HG02588 (cell line): ENCODE data around the gene HMGCLL1.

ENCODE experiments used
- ATAC-seq: cut with Tn5 transposase; IDR thresholded peaks from one replicate; pipeline ENCODE4 v1.9.1; 2021; ENCODE audit warnings: mild to moderate bottlenecking, moderate library complexity; ENCODE audit not compliant: unreplicated experiment

HMGCLL1 gene

DNA sequence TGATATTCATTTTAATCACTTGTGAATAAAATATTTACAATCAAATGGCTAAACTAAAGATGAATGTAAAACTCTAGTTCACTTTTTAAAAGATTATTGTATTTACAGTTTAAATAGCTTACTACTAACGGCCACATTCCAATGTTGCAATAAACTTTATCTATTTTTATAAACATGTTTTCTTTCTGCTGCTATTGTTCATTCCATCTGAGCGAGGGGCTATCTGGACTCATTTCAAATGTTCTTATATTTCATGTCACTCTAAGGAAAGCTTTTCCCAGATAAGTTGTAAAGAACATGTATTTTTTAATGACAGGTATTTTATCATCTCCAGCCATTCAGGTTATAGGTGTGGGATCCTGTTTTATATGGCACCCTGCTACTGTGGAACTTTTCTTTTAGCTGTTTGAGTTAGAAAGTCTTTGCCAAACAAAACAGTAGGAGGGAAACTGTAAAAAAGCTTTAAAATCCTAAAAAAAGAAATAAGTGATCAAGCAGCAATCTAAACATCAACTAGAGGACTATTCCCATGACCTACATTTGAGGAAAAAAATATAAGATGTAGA, 42.5 kb downstream of the HMGCLL1 start:
- ATAC-seq = no peak

DNA sequence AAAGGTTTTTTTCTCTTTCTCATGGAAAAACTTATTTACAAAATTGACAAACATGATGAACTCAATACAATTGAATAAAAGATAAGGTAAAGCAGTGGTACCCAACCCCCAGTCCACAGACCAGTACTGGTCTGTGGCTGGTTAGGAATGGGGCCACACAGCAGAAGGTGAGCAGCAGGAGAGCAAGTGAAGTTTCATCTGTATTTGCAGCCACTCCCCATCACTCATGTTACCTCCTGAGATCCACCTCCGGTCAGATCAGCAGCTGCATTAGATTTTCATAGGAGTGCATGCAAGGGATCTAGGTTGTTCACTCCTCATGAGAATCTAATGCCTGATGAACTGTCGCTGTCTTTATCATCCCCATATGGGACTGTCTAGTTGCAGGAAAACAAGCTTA, 47.5 kb downstream of the HMGCLL1 start:
- no peak for ATAC-seq

DNA sequence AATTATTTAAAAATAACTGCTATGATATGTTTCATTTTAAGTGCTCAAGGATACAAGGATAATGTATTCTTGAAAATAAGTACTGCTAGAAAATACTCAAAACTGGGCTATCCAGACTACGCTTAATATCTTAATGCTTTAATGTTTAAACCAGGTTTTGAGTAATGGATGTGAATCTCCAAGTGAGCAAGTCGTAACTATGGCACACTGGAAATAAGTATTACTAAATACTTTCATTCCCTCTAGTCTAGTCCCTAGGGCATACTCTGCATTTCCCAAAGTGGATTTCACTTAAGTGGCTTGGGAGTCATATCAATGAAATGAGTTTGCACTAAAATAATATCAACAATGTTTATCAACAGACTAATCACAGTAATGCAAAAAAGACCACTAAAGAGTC, 48.1 kb downstream of the HMGCLL1 start:
- ATAC-seq = no peak

DNA sequence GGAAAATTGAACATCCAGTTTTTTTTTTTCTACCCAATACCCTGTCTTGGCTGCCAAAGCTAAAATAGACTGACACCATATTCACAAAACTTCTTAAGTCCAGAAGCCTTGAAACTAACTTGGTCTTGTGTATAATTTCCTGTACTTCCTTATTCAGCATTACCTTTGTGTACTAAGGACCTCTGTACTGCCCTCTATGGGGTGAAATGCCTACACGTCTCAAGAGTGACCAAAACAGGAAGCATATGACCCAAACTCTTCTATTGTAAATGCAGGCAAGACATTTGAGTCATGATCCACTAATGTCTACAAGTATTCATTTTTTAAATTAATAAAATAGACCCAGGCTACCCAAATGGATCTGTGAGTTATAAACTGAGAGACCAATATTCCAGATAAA, 50.4 kb downstream of the HMGCLL1 start:
- ATAC-seq = no peak

DNA sequence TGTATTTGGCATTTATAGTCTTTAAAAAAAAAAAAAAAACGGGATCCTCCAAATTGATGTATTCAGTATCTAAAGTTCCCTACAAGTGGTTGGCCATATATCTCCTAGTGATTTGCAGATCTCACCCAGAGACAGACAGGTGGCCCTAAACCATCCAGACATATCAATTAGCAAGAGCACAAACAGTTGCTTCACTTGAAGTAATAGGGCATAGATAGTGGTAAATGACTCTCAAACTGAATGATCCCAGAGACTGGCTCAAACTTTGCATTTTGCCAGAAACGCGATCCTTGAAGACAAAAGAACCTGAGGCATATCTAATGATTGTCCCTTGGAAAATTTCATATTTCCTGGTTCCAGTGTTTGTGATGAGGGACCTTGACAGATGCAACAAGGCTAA, 54.6 kb downstream of the HMGCLL1 start:
- no peak for ATAC-seq

DNA sequence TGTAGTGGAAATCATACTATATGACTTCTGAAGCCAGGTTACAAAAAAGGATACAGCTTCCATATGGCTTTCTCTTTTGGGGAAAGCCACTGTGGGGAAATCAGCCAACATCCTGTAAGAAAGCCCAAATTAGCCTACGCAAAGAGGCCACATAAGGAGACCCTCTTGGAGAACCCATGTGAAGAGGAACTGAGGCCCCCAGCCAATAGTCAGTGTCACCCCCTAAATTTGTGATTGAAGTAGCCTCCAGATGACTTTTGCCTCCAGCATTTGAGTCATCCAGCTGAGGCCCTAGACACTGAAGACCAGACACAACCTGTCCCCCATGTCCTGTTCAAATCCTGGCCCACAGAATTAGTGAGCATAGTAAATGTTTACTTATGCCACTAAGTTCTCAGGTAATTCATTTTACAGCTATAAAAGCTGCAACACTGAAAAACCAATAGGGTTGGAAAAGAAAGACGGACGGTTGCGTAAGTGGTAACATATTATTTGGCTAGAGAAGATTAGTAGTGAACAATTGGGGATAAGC, 60.4 kb downstream of the HMGCLL1 start:
- no peak for ATAC-seq

DNA sequence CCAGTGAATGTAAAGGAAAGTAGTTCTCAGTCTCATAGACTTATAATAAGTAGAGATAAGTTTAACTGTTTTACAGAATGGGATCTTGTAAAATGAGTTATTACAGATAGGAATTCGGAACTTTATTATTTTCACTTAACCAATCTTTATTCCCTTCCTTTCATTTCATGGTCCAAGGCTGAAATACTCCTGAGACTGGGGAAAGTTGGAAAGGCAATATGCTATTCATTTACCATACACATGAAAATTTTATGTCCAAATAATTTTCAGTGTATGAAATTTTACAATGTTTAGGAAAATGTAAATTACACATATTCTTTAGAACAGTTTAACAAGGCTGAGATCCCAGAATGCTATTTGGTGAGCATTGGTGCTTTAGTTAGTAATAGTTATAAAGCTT, 62.3 kb downstream of the HMGCLL1 start:
- ATAC-seq = no peak

DNA sequence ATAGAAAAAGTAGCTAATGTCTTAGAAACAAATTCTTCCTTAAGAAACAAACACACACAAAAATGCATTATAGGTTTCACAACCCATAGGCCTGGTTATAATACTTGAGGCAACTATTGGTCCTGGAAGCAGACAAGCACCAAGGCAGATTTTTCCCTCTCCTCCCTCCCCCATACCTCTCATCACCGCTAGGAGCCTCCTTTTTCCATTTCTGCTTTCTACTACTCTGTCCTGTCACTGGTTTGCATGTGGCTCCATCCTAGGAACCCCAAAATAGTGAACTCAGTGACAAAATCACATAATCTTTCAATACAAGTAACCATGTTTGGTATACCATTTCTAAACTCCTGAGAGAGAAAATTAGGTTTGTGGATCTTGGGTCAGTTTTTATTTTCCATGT, 66.1 kb downstream of the HMGCLL1 start:
- ATAC-seq = no peak

DNA sequence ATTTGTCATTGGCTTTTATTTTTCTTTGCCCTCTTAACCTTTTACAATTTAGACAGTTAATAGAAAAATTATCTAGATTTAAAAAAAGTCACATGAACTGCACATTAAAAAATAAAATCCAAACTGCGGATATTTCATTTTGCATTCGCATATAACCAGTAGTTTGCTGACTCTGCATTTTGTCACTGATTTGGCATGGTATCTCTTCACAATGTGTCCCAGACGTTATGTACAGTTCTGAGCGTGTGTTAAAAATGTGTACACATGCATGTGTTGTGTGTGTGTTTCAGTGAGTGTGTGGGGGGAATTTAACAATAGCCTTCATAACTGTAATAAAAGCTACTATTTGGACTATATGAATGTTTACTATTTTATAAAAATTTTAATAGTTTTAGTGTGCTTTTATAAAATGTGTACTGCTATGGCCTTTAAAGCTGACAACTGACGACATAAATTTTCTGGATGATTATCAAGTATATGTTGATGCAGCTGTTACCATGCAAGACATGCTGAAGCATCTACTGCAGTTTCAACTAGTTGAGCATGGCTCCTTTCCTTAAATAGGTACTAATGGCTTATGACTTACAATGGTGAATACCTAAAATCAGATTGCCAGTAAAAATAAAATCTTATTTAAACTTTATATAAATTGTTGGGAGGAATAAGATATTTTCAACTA, 67.7 kb downstream of the HMGCLL1 start:
- ATAC-seq = no peak

DNA sequence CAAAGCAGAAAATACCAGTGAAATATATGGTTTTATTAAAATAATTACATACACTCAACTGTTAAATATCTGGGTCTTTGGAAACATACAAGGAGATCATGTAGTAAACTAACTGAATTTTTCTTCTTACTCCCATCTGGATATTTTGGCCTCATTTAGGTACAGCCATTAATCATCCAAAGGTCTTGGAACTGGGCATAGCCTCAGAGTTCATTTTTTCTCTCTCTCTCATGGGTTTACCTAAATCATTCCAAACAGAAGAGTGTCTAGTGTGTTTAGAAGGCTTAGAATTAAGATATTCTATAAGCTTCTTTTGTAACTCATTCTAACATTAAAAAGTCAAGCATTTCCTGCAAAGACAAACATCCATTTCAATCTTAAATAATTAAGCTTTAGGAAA, 79.4 kb downstream of the HMGCLL1 start:
- ATAC-seq = no peak

DNA sequence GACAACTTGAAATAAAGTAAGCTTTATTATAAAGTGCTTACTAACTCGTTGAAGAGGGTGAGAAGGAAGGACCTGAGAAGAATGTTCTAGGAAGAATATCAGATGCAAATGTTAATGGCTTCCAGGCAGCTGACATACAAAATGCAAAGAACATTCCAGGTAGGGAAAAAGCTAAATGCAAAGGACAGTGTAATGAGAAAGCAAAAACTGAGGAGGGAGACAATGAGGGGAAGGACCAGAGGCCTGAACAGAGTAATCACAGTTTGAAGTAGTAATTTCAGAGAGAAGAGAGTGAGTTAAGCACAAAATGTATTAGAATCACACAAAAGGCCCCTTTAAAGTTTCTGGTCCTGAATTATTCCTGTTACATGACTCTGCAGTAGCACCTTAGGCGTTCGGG, 81.3 kb downstream of the HMGCLL1 start:
- no peak for ATAC-seq

DNA sequence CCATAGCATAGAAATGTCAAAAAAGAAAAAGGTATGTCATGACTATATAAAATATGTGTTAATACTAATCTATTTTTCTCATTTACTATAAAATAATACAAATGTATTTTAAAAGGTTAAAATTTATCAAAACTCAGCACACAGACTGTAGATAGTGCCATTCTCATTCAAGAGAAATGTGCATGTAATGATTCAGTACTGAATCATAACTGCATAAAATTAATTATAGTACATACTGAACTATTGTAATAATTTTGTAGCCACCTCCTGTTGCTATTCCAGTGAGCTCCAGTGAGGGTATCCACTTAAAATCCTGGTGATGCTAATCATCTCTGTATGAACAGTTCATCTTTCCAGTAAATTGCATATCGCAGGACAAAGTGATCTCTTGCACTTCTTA, 82.8 kb downstream of the HMGCLL1 start:
- no peak for ATAC-seq

DNA sequence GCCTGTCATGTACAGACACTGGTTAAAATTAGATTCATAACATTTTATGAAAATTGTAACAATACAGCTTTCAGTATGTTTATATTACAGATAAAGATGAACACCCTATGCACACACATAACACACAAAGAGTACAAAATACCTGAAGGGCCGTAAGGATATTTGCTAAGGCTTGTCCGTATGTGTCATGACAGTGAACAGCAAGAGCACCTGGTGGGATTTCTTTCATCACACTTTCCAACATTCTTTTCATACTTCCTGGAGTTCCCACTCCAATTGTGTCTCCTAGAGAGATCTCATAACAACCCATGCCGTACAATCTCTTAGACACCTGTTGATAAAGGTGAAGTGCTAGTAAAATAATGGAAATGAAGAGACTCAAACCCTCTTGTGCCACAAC, 83.7 kb downstream of the HMGCLL1 start:
- no peak for ATAC-seq

DNA sequence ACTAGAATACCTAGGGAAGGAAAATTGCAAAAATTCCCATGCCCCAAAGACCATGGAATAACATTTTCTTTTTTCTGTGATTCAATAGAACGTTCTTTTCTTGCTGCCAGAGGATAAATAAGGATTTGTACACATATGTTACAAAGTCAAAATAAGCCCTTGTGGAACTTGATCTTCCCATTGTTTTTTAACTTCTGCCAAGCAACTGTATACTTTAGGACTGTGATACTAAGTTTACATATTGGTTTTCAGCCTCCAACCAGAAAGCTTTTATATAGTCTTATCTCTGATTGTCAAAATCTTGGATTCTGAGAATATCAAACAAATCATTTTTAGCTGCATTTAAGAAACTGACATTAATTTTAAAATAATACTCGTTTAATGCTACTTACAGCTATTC, 84.6 kb downstream of the HMGCLL1 start:
- no peak for ATAC-seq

DNA sequence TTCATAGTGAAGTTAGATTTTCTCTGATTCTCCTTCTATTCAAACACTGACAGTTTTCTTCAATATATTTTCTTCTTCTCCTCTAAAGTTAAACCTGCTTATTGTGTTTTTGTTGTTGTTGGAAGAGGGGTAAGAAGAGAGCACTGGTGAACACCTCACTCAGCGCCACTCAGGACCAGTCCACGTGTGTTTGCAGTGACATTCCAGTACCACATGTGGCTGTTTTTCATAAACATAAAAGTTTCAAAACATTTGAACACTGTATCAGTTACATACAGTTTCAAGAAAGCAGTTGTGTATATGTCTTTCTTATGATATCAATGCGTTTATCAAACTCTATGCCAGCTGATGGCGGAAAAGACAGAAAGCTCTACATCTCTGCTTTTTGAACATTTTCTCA, 86.7 kb downstream of the HMGCLL1 start:
- ATAC-seq = no peak

DNA sequence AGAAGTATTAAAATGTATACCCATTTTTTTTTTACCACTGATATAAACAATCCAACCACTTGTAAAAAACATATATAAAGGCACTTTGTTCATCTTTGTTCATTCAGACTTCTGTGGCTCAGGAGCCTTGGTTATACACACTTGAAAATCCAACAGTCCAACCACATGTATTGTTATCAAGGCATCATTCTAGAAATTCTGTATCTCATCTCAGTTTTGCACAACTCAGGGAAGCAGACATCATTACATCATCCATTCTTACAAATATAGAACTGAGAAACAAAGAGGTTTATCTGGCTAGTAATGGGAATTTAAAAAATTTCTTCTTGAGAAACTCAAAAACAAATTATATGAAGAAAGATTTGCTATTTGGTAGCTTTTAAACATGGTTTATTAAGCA, 88.1 kb downstream of the HMGCLL1 start:
- no peak for ATAC-seq

DNA sequence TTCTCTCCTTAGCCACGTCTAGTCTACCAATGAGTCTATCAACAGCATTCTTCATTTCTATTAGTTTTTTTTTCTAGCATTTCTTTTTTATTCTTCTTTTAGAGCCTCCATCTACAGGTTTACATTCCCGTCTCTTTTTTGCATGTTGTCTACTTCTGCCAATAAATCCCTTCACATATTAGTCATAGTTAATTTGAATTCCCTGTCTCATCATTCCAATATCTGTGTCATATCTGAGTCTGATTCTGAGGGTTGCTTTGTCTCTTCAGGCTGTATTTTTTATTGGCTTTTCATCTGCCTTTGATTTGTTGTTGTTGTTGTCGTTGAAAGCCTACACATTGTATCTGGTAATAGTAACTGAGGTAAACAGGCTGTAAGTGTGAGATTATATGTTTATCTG, 104.6 kb downstream of the HMGCLL1 start:
- no peak for ATAC-seq

DNA sequence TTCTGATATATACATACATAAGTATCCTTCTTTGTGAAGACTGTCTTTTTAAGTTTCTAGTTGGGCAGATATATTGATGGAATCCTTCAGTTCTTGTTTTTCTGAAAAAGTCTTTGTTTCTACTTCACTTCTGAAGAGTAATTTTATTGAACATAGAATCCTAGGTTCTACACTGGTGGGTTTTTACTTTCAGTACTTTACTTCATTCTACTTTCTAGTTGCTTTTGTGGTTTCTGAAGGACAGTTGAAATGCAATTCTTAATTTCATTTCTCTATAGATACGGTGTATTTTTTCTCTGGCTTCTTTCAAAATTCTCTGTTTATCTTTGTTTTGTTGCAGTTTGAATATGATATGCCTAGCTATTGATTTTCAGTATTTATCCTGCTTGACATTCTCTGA, 105.3 kb downstream of the HMGCLL1 start:
- no peak for ATAC-seq

DNA sequence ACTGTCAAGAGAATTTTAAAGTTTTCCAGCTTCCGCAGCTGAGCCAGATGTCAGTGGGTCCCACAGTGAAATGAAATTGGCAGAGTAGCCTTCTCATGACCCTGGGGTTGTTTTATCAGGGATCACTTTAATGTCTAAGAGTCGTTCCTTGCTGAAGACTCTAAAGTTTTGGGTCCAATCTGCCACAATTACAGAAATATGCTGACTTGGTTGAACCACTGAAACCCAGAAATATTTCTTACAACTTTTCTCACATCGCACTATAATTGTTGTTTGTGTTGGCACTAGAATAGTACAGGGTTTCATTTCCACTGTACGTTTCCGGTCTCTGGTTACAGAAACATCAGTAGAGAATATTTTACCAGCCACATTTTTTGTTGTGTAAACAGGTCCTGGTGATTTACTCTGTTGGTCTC, 109.0 kb downstream of the HMGCLL1 start:
- no peak for ATAC-seq

DNA sequence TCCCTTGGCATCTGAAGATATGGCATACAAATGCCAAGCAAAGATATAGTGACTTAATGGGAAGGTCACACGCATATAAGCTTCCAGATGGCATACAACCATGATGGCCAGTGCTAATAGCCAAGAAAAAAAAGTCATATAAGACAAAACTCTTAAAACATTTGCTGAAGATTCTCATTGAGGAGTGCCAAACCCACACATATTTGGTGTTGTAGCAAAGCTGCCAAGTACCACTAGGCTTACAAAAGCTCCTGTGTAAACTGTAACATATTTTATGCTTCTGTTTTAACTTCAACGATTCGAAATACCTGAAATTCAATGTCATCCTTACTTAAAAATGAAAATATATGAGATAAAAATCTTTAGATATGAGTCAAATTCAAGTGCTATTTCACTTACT, 123.0 kb downstream of the HMGCLL1 start:
- no peak for ATAC-seq

DNA sequence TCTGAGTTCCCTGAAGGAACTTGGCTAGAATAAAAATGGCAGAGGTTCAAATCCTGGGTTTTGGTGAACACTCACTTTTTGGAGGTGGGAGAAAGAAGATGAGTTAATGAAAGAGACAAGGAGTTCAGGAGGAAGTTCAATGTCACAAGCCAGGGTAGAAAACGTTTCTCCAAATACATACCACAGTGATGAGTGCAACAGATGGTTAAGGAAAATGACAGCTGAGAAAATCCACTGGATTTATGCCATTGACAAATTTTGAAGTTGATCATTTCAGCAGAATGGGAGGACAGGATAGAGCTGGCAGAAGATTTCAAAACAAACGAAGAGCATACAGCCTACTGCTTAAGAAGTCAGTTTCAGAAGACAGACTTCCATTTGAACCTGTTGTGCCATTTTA, 129.0 kb downstream of the HMGCLL1 start:
- no peak for ATAC-seq

DNA sequence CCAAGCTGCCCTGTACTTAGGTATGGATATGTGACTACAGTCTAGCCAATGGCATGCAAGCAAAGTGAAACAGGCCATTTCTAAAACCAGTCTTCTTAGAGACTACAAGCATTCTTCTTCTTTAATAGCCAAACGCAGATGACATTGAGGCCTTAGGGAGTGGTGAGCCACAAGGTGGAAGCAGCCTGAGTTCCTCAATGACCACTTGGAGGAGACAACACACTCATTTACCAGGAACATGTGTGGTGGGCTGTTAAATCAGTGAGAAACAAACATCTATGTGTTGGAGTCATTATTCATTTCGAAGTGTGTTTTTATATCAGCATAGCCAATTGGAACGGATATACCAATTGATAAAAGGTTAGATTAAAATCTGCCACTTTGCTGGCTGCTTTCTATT, 129.8 kb downstream of the HMGCLL1 start:
- ATAC-seq = no peak

DNA sequence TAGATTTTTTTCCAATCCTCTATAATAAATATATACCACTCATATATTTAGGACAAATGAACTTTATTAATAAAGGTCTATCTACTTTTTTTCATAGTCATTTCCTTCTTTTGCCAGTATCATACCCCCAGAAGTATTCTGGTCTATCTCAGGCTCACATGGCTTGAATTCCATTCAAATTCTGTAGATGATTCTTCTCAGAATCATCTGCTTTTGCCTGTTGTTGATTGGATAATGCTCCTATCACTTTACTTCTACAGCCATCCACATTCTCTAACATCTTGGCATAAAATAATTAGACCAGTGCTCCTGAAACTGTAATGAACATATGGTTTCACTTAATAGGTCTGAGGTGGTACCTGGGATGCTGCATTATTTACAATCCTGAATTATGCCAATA, 130.5 kb downstream of the HMGCLL1 start:
- ATAC-seq = no peak
